ENCODE data around the gene F2RL1.

GRCh38 chr5:76851728-76852369 lies 33.0 kb downstream of the F2RL1 start:
- TF ChIP-seq CTCF (IDR thresholded peaks at IDR 0.05; ENCODE audit: control extremely low read depth in 1 of 3, insufficient read depth in 1 of 3, low read depth in 1 of 3, low read length in 3 of 3) (no peak), GTF2F1 (IDR thresholded peaks at IDR 0.05; ENCODE audit: borderline replicate concordance, low read depth, low read length) (no peak), ASH2L (IDR thresholded peaks at IDR 0.05; ENCODE audit: low read length) (no peak), EZH2 (IDR thresholded peaks at IDR 0.05; ENCODE audit: low read depth, low read length, severe bottlenecking) (no peak), POLR2A (IDR thresholded peaks at IDR 0.05; ENCODE audit: control extremely low read depth in 1 of 2, low read depth in 2 of 2, low read length in 2 of 2) (no peak), ZNF274 (IDR thresholded peaks at IDR 0.05; ENCODE audit: borderline replicate concordance, extremely low read depth, low read length) (no peak), NANOG (IDR thresholded peaks at IDR 0.05; ENCODE audit: insufficient read depth, low read depth, low read length, poor library complexity, severe bottlenecking) (no peak), CHD7 (IDR thresholded peaks at IDR 0.05; ENCODE audit: insufficient replicate concordance, low read length) (no peak), SUZ12 (IDR thresholded peaks at IDR 0.05; ENCODE audit: low read length) (no peak), SP4 (IDR thresholded peaks at IDR 0.05; ENCODE audit: low read length) (no peak), YY1 (IDR thresholded peaks at IDR 0.05; ENCODE audit: low read depth, low read length) (no peak), MAX (IDR thresholded peaks at IDR 0.05) (no peak), GABPA (IDR thresholded peaks at IDR 0.05; ENCODE audit: borderline replicate concordance, insufficient read depth, low read length) (no peak), RAD21 (IDR thresholded peaks at IDR 0.05 in 1 of 2, conservative IDR thresholded peaks at IDR 0.05 in 1 of 2; ENCODE audit: low read depth in 2 of 2, low read length in 2 of 2) (no peak)
